Endodermal cell (in vitro differentiated cells): Measurements from ENCODE around the gene DSCAML1. TPM values are rescaled to one million over a fixed set of nuclear protein-coding genes. Genes with fewer than 3 reads are reported as not detected.

Source experiments
- DNase-seq: peaks from one replicate; pipeline ENCODE4 v3.0.0-alpha.2; 2017
- H3K27ac ChIP-seq: 2 replicates; pipeline ENCODE4 v1.5.1; 2013; ENCODE audit warnings: mild to moderate bottlenecking, low read depth, low read length, moderate library complexity
- H3K27me3 ChIP-seq: 2 replicates; pipeline ENCODE4 v1.6.1; 2013; ENCODE audit warnings: mild to moderate bottlenecking, low read length, moderate library complexity; ENCODE audit not compliant: insufficient read depth, control insufficient read depth, poor library complexity, severe bottlenecking
- H3K36me3 ChIP-seq: 2 replicates; pipeline ENCODE4 v1.7.0; 2013; ENCODE audit warnings: mild to moderate bottlenecking, low read length, moderate library complexity; ENCODE audit not compliant: control insufficient read depth, insufficient read depth
- H3K4me1 ChIP-seq: one replicate; pipeline ENCODE4 v1.7.0; 2013; ENCODE audit warnings: low read length; ENCODE audit not compliant: control insufficient read depth, insufficient read depth
- H3K4me3 ChIP-seq: 2 replicates; pipeline ENCODE4 v1.5.1; 2013; ENCODE audit warnings: mild to moderate bottlenecking, low read length, moderate library complexity
- H3K9ac ChIP-seq: 2 replicates; pipeline ENCODE4 v1.6.1; 2013; ENCODE audit warnings: mild to moderate bottlenecking, low read length, moderate library complexity; ENCODE audit not compliant: poor library complexity, severe bottlenecking; ENCODE audit errors: extremely low read depth
- H3K9me3 ChIP-seq: 2 replicates; pipeline ENCODE4 v1.6.1; 2013; ENCODE audit warnings: mild to moderate bottlenecking, low read length, moderate library complexity; ENCODE audit not compliant: control insufficient read depth
- H3K27ac Mint-ChIP-seq: 2 replicates; pipeline ENCODE4 v1.8.0; 2020; ENCODE audit warnings: mixed read lengths
- H3K27me3 Mint-ChIP-seq: 2 replicates; pipeline ENCODE4 v1.8.0; 2021; ENCODE audit warnings: mild to moderate bottlenecking, mixed read lengths; ENCODE audit not compliant: insufficient read depth
- H3K36me3 Mint-ChIP-seq: 2 replicates; pipeline ENCODE4 v1.8.0; 2020; ENCODE audit warnings: low read depth, mixed read lengths
- H3K4me1 Mint-ChIP-seq: 2 replicates; pipeline ENCODE4 v1.8.0; 2020; ENCODE audit warnings: mixed read lengths
- H3K4me3 Mint-ChIP-seq: 2 replicates; pipeline ENCODE4 v1.8.0; 2020; ENCODE audit warnings: mild to moderate bottlenecking, moderate library complexity, mixed read lengths
- H3K9me3 Mint-ChIP-seq: 2 replicates; pipeline ENCODE4 v1.8.0; 2020; ENCODE audit warnings: mild to moderate bottlenecking, mixed read lengths
- WGBS, 2 experiments: methylation state at CpG; one replicate each; pipeline versions ENCODE4 v1.1.5 to v1.1.7; 2013; ENCODE audit warnings: missing lambda C conversion rate in 2 of 2, mixed read lengths in 1 of 2; ENCODE audit not compliant: insufficient coverage in 1 of 2, insufficient read length in 1 of 2; 5-methylcytosine and 5-hydroxymethylcytosine counted together
- total RNA-seq, 2 donors: library from RNA; stranded (reverse); fragmentation: NEBNext Ultra II Directional in 1 of 2; extraction: Animal tissue kit (Norgen Biotek cat#: 25700) in 1 of 2; gene quantifications; 2 replicates in 1 of 2; 3 replicates in 1 of 2; pipeline ENCODE4 v1.2.1, GENCODE V29; 2021
- TF ChIP-seq, protein P1 (sequence below): fragments of 200-600 bp; sonication (generic); conservative IDR thresholded peaks from 2 replicates; pipeline ENCODE4 v1.5.0; 2021; ENCODE audit warnings: antibody characterized with exemption, mild to moderate bottlenecking

DSCAML1 gene
- total RNA-seq, 2 donors from 2014 or later: 5.6 to 10.9 TPM

DNA sequence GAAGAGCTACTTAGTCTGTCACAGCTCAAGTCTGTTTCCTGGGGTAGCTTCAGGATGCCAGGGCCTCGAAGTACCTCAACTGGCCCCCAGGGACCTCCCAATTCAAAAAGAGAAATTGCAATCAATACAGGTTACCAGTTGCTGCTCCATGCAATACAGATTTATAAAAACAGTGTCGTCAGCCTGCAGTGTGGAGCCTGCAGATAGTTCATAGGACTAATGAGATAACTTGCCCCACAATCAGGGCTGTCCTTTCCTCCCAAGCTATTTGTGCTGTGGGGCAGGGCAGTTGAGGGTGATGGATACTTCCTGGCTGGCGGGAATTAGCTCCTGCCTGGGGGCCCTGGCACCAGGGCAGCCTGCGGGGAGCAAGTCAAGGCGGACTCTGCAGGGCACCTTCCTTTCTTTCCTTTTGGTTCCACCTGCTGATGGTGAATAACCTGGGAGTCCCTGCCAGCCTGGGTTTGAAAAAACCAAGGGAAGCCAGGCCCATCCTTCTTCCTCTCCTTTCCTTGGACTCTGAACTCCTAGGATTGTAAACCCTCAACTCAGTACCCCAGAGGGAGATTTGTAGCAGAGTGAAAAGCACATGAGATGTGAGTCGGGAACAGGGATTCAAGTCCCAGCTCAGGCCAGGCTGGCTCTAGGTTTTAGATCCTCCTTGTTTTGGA lies 252.8 kb downstream of the DSCAML1 start:
- WGBS, 2 experiments: 89 to 95% methylated on average over 5 to 6 of the region's 6 CpGs
- Histone ChIP-seq H3K36me3 (no peaks in the 10 kb centered on the region), H3K9me3 (no peaks in the 10 kb centered on the region), H3K27ac (no peak overlapping the region), H3K9ac (no peak overlapping the region), H3K27me3 (peaks cover 88% of the 10 kb centered on the region), H3K4me1 (no peaks in the 10 kb centered on the region), H3K4me3 (no peak overlapping the region)
- Mint-ChIP-seq H3K36me3 (no peaks in the 10 kb centered on the region), H3K27me3 (peaks cover 81% of the 10 kb centered on the region), H3K27ac (no peak overlapping the region), H3K9me3 (peaks cover 3% of the 10 kb centered on the region), H3K4me3 (no peak overlapping the region), H3K4me1 (no peaks in the 10 kb centered on the region)
- TF ChIP-seq, protein P1, sequence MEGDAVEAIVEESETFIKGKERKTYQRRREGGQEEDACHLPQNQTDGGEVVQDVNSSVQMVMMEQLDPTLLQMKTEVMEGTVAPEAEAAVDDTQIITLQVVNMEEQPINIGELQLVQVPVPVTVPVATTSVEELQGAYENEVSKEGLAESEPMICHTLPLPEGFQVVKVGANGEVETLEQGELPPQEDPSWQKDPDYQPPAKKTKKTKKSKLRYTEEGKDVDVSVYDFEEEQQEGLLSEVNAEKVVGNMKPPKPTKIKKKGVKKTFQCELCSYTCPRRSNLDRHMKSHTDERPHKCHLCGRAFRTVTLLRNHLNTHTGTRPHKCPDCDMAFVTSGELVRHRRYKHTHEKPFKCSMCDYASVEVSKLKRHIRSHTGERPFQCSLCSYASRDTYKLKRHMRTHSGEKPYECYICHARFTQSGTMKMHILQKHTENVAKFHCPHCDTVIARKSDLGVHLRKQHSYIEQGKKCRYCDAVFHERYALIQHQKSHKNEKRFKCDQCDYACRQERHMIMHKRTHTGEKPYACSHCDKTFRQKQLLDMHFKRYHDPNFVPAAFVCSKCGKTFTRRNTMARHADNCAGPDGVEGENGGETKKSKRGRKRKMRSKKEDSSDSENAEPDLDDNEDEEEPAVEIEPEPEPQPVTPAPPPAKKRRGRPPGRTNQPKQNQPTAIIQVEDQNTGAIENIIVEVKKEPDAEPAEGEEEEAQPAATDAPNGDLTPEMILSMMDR: peak; percentile 45
- DNase-seq: no peak

DNA sequence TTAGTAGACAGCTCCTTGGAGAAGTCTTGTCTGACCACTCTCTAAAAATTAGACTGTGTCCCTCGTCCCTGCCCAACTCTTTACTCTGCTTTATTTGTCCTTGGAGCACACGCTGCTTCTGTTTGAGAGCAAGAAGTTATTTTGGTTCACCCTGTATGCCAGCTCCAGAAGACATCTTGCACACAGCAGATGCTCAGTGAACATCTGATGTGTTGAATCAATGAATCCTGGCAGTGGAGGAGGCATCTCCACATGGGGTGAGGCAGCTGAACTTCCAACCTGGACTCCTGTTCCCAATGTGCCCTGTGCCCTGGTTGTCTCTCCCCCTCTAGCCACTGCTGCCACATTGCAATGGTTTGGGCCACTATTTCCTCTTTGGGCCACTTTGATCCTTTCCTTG lies 255.8 kb downstream of the DSCAML1 start:
- H3K4me1 Mint-ChIP-seq: peaks cover 8% of the 10 kb centered on the region
- TF ChIP-seq, protein P1: no peak

DNA sequence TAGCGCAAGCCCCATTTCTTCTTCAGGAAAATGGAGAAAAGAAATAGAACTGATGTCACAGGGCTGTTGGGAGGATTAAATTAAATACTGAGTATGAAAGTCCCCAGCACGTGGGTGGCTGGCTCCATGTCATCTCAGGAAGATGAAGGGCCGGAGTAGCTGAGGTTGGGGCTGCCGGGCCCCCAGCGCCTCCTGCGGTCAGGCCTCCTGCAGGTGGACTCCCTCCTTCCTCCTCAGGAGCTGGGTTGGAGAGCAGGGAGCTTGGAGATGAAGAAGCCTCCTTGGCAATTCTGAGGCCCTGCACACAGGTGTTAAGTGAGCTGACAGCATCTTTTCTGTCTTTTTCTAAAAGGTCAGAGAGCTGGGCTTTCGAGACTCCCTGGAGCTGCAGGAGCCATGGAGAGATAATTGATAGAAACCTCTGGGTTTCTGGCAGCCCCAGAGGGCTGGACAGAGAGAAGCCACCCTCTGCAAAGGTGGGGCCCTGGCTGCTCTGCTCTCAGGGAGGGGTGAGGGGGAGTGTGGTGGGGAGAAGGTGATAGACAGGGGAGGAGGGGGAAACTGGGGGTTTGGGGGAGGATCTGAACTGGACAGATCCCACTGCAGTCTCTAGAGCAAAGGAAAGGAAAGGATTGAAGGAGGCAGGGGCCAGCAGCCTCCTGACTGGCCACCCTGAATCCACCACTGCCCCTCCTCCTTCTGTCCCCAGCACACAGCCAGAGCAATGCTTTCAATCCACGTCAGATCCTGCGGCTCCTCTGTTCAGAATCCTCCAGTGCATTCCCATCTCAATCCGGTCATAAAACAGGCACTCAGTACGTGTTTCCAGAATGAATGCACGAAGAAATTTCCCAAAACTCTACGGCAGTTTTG lies 258.5 kb downstream of the DSCAML1 start:
- Mint-ChIP-seq H3K4me3 (no peak overlapping the region), H3K27ac (no peak overlapping the region), H3K4me1 (peaks cover 8% of the 10 kb centered on the region), H3K9me3 (peaks cover under 1% of the 10 kb centered on the region), H3K36me3 (no peaks in the 10 kb centered on the region), H3K27me3 (peaks cover 36% of the 10 kb centered on the region)
- Histone ChIP-seq H3K4me1 (no peaks in the 10 kb centered on the region), H3K27ac (no peak overlapping the region), H3K9ac (no peak overlapping the region), H3K36me3 (no peaks in the 10 kb centered on the region), H3K4me3 (no peak overlapping the region), H3K27me3 (peaks cover 54% of the 10 kb centered on the region), H3K9me3 (no peaks in the 10 kb centered on the region)
- WGBS, 2 experiments: 74 to 75% methylated on average over 11 to 13 of the region's 13 CpGs
- peak; percentile 63 for DNase-seq
- TF ChIP-seq, protein P1: no peak

More for the DNA sequence above, 255.8 kb downstream of the DSCAML1 start:
- Mint-ChIP-seq H3K27ac (no peak overlapping the region), H3K4me3 (no peak overlapping the region), H3K9me3 (peaks cover 3% of the 10 kb centered on the region), H3K36me3 (no peaks in the 10 kb centered on the region), H3K27me3 (peaks cover 52% of the 10 kb centered on the region)
- Histone ChIP-seq H3K4me1 (no peaks in the 10 kb centered on the region), H3K27ac (no peak overlapping the region), H3K9ac (no peak overlapping the region), H3K27me3 (peaks cover 81% of the 10 kb centered on the region), H3K4me3 (no peak overlapping the region), H3K36me3 (no peaks in the 10 kb centered on the region), H3K9me3 (no peaks in the 10 kb centered on the region)
- 87 to 89% methylated on average over 2 of the region's 2 CpGs for WGBS, 2 experiments
- no peak for DNase-seq
